Cortex of kidney (tissue), 1 donor: ENCODE measurements around the gene GALNT1.

Source experiments
- DNase-seq: peaks from one replicate; lab custom pipeline; 2025; lab: John Stamatoyannopoulos, UW

The GALNT1 gene

DNA sequence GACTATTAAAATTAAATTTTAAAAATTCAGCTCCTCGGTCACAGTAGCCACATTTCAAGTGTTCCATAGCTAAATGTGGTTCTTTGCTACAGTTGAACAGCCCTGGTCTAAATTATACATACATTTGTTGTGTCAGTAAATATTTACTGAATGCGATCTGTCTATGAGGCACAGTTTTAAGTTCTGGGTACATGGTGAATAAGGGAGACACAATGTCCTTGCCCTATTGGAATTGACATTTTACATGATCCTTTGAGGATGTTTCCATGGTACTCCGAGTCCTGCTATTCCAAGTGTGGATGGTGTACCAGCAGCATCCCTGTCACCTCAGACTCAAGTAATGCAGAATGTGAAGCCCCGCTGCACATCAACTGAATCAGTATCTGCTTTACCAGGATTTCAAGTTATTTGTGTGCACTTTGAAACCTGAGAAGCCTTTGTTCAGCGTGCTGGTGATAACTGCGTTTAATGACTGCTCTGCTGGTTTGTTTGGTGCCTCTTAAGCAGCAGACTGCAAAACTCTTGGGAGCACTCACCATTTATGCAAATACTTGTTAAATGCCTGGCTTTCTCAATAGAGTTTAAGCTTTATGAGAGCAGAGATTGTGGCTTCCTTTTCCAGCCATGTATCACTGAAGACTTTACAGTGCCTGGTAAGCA, 1.5 kb downstream of the GALNT1 start:
- no peak for DNase-seq

DNA sequence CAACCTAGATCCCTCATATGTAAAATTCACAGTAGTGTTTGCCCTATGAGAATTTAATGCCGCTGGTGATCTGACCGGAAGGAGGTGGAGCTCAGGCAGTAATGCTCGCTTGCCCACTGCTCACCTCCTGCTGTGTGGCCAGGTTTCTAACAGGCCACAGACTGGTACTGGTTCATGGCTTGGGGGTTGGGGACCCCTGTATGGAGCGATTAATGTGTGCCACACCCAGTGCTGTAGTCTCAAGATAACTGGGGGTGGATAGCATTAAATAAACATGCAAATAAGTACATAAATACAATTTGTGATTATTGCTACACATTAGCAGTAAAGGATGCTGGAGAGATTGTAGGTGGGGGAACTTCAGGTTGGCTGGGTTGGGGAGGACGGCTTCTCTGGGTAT, 3.2 kb downstream of the GALNT1 start:
- DNase-seq, result no peak

DNA sequence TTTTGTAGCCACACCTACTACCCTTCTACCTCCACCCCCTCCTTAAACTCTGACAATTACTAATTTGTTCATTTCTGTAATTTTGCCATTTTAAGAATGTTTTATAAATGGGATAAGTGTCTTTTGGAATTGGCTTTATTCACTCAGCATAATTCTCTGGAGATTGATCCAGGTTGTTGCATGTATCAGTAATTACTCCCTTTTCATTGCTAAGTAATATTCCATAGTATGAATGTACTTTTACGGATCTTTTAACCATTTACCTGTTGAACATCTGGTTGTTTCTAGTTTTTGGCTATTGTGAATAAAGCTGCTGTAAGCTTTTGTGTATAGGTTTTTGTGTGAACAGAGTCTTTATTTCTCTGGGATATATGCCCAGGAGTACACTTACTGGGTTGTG, 4.1 kb downstream of the GALNT1 start:
- no peak for DNase-seq

DNA sequence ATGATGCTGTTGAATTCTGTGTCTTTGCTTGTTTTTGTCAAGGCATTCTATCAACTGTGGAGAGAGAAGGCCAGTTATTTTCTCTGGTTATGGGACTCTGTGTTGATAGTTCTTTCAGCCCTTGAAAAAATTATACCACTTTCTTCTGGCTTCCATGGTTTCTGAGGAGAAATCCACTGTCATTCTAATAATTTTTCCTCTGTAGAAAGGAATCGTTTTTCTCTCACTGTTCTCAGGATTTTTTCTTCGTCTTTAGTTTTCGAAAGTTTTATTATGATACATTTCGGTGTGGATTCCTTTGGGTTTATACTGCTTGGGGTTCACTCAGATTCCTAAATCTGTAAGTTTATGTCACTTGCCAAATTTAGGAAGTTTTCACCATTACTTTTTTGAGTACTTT, 6.6 kb downstream of the GALNT1 start:
- no peak for DNase-seq

DNA sequence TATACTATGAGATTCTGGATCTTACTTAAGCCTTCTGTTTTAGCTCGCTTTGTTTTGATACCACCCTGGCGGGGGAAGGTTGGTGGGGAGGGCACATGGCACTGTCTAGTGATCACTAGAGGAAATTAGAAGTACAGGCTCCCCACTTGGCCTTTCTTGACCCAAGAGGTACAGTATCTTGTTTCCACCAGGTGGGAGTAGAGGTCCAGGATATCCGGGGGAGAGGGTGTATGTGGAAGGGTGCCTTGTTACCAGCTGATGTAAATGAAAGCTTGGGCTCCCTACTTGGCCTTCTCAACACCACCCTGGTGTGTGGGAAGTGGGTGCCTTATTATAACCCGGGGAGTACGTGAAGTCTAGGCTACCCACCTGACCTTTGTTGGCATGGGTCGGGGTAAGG, 7.5 kb downstream of the GALNT1 start:
- DNase-seq, result no peak

DNA sequence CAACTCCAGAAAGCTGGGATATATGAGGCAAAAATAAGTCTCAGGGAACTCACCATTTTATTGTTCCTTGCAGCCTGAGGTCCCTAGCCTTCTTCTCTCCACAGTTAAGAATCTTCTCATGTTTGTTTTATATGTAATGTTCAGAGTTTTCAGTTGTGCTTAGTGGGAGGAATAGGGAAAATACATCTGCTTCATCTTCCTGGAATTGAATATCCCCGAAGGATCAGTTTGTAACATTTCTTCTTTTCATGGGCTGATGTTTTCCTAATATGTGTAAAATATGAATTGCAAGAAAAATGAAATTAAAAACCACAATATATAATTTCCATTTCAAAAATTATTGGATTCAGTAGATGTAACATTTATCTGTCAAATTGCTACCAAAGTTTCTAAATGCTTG, 8.0 kb downstream of the GALNT1 start:
- DNase-seq, result no peak

DNA sequence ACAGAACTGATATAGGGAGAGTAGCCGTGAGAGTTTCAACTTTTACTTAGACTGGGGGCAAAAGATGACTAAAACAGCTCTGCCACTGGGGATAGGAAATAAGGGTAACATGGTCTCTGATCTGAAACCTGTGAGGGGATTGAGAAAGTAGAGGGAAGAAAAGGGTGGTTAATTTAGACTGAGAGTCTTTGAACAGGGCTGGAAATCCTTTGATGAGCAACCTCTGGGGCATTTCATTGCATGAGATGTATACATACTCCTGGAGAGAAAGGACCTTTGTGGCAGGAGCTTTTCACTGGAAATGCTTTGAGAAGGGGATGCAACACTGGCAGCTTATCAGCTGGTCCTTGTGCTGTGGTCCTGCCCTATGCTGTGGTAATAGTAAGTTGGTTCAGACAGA, 9.4 kb downstream of the GALNT1 start:
- DNase-seq, result no peak

DNA sequence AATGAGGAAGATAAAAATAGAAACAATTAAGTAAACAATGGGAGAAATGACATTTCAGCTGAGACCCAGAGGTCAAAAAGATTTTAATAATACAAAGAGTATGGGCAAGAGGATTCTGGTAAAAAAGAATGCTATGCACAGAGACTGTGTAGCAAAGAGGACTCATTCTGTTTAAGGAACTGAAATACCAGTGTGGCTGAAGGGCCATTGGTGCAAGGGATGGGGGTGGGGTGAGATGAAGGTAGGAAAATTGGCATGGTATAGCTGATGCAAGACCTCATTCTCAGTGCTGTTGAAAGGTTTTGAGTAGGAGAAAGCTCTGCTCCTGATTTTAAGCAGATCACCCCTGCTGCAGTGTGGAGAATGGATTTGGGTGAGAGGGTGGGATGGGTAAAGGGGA, 10.8 kb downstream of the GALNT1 start:
- no peak for DNase-seq

DNA sequence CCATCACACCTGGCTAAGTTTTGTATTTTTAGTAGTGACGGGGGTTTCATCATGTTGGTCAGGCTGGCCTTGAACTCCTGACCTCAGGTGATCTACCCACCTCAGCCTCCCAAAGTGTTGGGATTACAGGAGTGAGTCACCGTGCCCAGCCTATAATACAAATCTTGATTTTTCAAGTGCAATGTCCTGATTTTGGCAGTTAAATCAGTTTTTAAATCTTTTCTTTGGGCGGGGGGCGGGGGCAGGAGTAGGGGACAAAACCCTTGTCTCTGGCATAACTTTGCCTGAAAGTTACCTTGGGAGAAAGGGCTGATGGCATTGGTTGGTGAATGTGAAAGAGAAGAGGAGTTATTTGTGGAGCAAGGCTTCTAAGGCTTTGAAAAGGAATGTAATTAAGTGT, 12.3 kb downstream of the GALNT1 start:
- DNase-seq, result no peak

DNA sequence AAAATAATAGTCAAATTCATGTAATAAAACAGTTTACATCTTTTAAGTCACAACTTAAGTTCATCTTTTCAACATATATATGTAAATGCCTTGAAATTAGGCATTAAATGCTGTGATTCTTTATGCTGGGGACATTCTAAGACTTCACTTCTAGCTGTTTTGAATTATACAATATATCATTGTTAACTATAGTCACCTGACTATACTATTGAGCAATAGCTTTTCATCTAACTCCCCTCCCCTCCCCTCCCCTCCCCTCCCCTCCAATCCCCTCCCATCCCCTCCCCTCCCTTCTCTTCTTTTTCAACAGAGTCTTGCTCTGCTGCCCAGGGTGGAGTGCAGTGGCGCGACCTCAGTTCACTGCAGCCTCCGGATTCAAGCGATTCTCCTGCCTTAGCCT, 16.2 kb downstream of the GALNT1 start:
- DNase-seq, result no peak

DNA sequence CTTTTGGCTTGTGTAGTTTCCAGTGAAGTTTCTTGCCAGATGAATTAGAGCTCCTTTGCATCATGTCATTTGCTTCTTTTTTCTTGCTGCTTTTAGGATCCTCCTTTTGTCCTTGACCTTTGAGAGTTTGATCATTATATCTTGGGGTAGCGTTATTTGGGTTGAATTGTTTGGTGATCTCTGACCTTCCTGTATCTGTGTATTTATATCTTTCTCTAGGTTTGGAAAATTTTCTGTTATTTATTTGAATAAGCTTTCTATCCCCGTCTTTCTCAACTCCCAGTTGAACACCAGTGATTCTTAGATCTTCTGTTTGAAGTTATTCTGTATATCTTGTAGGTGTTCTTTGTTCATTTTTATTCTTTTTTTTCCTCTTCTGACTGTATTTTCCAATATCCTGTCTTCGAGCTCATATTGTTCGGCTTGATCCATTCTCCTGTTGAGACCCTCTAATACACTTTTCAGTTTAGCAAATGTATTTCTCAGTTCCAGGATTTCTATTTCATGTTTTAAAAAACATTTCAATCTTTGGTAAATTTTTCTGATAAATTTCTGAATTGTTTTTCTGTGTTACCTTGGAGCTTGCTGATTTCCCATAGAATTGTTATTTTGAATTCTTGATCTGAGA, 20.8 kb downstream of the GALNT1 start:
- DNase-seq, result no peak

DNA sequence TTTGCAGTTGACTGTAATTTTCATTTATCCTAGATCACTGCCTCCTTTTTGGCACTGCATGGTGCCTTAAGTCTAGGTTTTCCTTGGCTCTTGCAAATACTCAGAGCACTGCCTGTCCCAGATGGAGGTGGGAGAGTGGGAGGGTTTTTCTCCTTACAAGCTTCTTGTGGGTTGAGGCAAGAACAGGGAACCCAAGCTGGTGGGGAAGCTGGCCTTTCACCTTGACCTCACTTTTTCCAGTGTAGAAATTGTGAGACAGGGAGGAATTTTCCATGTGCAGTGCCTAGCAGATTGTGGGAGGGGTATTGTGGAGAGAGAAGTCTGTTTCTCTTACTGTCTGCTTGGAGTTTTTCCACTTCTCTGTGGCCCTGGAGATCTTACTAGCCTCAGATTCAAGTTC, 21.5 kb downstream of the GALNT1 start:
- no peak for DNase-seq

DNA sequence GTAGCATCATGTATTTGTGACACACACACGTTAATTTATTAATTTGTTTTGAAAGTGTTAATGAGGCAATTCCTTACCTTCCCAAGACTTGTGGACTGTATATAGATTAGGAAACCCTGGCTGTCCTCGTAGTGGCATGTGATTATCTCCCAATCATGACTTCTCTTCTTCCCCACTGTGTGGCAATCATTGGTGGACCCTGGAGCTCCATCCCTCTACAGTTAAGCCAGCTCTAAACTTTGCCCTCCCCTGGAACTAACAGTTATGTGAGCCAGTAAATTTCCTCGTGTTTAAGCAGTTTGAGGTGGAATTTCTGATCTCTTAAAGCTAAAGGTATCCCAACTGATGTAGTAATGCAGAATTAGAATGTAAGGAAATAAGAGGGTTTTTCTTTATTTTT, 22.0 kb downstream of the GALNT1 start:
- no peak for DNase-seq

DNA sequence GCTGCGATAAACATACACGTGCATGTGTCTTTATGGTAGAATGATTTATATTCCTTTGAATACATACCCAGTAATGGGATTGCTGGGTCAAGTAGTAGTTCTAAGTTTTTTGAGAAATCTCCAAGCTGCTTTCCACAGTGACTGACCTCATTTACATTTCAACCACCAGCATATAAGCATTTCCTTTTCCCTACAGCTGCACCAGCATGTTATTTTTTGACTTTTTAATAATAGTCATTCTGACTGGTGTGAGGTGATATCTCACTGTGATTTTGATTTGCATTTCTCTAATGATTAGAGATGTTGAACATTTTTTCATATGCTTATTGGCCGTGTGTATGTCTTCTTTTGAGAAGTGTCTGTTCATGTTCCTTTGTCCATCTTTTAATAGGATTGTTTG, 22.8 kb downstream of the GALNT1 start:
- DNase-seq, result no peak

DNA sequence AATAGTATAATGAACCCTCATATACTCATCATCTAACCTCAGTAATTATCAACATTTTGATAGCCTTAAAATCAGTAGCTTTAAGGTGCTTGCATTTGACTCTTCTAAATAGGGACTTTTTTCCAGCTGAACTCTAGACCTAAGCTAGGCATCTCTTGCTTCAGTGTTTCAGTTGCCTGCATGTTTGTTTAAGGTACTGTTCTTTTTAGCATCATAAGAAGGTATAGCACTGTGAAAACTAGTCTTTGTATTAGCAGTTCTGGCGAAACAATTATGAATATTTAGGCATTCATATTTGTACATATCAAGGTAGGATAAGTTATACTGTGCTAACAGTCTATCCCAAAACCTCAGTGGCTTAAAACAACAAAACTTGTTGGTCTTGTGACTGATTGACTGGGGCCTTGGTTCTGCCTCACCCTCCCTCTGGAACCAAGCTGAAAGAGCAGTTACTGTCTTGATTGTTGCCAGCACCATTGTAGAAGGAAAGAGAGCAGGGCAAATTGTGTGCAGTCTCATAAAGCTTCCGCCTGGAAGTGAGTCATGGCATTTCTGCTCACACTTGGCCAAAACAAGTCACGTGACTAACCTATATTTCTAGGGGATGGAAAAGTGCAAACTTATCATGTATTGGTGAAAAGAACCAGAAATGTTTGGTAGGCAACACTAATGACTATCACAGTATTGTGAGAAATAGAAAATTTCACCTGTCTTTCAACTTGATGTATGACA, 24.3 kb downstream of the GALNT1 start:
- DNase-seq, result no peak

DNA sequence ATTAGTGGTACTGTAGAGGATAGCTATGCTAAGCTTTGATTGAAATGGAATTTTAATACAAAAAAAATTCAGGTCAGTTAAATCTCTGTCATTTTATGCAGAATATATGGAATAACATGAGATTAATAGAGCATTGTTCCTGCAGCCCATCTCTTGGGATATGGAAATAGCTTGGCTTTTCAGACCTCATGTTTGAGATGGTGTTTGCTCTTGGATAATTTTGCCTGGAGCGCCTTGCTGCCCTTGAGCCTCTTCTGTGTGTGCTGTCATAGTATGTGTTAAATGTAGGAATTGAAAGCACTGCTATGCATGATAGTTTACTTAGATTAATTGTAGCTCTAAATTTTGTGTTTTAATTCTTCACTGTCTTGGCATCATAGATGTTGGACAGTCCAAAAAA, 27.7 kb downstream of the GALNT1 start:
- no peak for DNase-seq

DNA sequence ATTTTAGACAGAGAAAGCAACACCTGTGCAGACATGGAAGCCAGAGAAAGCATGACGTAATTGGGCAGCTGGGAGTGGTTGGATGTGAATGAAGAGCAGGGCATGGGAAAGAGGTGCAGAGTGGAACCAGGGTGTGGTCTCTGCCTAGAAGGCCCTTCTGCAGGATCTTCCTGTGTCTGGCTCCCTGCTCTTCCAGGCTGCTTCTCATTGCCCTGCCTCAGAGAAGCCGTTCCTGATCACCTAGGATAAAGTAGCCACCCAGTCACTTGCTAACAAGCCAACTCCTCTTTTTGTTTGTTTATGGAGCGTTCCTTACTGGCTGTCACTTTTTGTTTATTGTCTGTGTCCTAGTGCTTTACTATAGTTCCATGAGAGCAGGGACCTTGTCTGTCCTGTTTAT, 28.5 kb downstream of the GALNT1 start:
- DNase-seq, result no peak

DNA sequence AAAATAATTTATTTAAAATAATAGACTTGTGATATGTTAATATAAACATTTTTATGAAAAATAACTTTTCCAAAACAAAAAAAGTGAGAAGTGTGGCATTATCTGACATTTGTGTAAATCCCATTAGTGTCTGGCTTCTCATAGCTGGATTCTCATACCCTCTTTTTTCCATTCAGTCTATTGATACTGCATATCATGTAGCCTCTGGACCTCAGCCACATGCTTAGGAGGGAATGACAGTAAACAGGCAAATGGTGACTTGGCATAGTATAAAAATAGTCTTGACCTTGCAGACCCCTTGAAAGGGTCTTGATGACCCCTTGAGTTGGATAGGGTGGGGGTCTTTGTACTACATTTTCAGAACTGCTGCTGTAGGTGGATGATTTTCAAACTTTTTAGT, 29.2 kb downstream of the GALNT1 start:
- DNase-seq, result no peak

DNA sequence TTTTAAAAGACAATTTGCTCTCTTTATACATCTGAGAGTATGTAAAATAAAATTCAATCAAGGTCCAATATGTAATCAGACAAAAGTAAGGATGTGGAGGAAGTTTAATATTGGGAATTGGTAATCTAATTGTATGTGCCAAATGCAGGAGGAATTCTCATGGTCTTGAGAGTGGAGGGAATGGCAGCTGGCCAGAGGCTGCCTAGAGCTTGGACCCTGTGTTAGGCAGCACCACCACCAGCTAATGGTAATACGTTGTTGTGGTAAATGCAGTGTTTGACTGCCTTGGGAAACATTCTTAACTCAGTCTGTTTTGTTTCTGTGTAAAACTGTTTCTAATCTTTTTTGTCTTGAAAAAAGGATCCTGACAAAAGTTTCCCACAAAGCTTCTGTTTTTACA, 30.0 kb downstream of the GALNT1 start:
- no peak for DNase-seq

DNA sequence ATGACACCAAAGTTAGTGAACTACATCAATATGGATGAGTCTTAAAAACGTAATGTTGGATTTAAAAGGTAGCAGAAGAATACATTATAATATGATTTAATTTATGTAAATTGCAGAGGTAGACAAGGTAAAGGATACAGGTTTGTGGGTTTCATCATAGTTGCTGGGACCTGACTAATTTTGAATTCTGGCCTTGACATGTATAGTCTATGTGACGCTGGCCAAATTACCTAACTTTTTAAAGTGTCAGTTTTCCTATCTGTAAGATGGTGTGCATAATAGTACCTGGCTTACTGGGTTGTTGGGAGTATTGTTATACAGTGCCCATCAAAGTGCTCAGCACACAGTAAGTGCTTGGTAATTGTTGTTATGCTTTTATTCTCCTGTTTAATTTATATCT, 34.5 kb downstream of the GALNT1 start:
- DNase-seq, result no peak

DNA sequence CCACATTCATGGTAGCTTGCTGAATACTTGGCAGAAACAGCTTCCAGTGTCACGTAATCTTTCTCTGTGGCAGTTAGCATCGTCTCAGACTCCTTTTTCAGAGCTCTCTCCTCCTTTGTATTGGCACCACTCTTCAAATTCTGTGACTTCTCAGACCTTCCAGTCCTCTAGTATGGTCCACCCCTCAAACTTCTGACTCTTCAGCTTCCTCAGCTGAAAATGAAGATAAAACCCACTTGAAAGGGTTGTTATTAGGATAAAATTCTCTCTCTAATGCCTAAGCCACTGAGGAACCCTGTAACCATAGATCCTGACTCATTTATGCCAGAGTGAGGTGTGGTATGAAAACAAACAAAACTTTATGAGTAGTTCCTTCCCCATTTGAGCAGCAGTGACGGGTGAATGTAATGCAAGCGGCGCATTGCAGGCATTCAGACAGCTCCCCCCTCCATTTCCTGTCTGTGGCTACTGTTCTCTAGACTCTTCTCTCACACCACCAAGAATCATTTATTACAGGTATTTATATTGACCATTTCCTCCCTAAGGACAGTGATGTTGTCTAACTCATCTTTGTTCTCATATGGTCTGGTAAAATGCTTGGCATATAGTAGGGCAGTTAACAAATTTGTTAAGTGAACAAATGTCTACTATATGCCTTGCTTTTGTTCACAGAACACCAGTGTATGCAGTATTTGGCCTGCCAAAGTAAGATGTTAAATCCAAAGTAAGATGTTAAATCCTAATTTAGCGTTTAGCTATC, 35.3 kb downstream of the GALNT1 start:
- no peak for DNase-seq

DNA sequence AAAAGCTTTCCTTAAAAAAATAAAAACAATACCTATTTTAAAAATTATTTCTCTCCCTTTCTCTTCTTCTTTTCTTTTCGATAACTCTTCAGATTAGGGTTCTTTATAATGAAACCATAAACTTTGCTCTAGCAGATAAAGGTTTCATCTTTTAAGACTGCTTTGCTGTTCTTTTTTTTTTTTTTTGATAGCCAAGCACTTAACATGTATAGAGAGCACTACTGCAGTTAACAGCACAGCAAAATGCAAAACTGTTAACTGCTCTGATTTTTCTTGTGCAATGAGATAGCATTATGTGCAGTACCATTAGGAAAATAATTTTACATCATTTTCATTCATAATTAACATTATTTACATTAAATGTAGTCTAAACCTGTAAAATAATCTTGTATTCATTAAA, 36.3 kb downstream of the GALNT1 start:
- no peak for DNase-seq

DNA sequence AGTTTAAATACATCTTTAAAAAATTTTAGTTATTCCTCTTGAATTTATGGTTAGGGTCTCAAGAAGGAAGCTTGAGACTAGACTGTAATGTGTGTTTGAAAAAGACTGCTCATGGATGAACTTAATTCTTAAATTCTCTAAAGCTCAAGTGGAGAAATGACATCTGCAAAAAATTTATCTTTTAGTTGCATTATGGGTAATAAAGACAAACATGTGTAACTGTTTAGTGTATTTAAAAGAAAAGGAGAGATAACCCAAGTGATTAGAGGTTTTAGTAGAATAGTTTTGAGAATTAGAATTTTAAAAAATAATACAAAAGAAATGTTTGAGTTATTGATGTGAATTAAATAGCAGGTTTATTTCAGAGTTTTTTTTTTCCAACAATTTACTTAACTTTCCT, 36.7 kb downstream of the GALNT1 start:
- no peak for DNase-seq
